C4-2B (cell line): ENCODE measurements around the gene FXYD5.
A peak's percentile ranks its signal among the peaks of the same experiment; 100 is the strongest.

Experiments used
- H3K27ac ChIP-seq: fragments of 450-650 bp; 2 replicates; pipeline ENCODE4 v1.5.1; 2017
- ZFX ChIP-seq: fragments of 450-650 bp; IDR thresholded peaks from 2 replicates; pipeline ENCODE4 v1.6.1; 2017
- TF ChIP-seq, protein P1 (sequence below): fragments of 450-650 bp; conservative IDR thresholded peaks from 2 replicates; pipeline ENCODE4 v1.5.1; 2017; ENCODE audit warnings: mild to moderate bottlenecking

Gene FXYD5

DNA sequence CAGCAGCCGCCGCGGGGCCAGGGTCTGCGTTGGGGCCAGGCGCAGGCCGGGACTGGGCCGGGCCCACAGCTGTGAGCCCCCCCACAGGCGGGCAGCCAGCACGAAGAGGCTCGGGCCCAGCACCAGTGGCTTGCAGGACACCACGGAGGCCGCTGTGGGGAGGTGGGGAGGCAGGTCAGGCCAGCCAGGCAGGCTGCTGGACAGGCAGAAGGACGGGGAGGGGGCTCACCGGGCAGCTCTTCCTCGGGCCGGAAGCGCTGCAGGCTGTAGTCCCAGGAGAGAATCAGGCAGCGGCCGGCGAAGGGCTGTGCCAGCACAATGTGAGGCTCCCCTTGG is 27.9 kb upstream of the FXYD5 start:
- TF ChIP-seq ZFX: no peak
- TF ChIP-seq, protein P1, sequence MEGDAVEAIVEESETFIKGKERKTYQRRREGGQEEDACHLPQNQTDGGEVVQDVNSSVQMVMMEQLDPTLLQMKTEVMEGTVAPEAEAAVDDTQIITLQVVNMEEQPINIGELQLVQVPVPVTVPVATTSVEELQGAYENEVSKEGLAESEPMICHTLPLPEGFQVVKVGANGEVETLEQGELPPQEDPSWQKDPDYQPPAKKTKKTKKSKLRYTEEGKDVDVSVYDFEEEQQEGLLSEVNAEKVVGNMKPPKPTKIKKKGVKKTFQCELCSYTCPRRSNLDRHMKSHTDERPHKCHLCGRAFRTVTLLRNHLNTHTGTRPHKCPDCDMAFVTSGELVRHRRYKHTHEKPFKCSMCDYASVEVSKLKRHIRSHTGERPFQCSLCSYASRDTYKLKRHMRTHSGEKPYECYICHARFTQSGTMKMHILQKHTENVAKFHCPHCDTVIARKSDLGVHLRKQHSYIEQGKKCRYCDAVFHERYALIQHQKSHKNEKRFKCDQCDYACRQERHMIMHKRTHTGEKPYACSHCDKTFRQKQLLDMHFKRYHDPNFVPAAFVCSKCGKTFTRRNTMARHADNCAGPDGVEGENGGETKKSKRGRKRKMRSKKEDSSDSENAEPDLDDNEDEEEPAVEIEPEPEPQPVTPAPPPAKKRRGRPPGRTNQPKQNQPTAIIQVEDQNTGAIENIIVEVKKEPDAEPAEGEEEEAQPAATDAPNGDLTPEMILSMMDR: no peak

DNA sequence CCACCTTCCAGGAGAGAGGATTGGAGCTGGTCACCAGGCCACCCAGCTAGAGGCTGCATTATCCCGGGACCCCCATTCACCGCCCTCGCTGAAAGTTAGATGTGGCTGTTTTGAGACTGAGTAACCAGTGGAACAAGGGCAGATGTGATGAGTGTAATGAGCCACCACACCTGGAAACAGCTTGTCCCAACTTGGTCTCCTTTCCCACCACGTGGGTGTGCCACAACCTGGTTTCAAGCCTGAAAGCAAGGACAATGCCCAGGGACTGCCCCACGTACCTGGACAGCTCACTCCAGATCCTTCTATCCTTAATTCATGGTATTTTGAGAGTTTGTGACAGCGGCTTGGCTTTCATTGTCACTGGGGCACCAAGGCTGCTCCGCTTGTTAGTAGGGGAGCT is 26.7 kb upstream of the FXYD5 start:
- no peak overlapping the region for H3K27ac ChIP-seq
- TF ChIP-seq, protein P1: no peak
- TF ChIP-seq ZFX: no peak

More for the DNA sequence above, 27.9 kb upstream of the FXYD5 start:
- no peak overlapping the region for H3K27ac ChIP-seq

DNA sequence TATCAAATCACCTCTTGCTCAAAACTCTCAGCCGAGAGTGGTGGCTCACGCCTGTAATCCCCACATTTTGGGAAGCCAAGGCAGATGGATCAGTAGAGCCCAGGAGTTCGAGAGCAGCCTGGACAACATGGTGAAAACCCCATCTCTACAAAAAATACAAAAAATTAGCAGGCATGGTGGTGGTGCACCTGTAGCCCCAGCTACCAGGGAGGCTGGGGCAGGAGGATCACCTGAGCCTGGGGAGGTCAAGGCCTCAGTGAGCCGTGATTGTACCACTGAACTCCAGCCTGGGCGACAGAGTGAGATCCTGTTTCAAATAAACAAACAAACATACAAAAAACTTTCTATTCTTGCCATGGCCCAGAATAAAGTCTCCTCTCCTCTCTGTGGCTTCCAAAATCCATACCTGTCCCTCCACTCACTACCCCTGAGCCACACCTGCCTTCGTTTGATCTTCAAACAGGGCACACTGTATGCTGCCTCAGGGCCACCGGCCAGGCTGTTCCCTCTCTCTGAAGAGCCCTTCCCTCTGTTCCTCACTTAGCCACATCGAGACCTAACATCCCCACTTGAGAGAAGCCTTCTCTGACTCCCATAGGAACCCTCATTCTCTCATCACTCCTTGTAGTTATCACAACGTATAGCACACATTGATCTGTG is 26.0 kb upstream of the FXYD5 start:
- no peak overlapping the region for H3K27ac ChIP-seq
- TF ChIP-seq, protein P1: no peak
- TF ChIP-seq ZFX: no peak

DNA sequence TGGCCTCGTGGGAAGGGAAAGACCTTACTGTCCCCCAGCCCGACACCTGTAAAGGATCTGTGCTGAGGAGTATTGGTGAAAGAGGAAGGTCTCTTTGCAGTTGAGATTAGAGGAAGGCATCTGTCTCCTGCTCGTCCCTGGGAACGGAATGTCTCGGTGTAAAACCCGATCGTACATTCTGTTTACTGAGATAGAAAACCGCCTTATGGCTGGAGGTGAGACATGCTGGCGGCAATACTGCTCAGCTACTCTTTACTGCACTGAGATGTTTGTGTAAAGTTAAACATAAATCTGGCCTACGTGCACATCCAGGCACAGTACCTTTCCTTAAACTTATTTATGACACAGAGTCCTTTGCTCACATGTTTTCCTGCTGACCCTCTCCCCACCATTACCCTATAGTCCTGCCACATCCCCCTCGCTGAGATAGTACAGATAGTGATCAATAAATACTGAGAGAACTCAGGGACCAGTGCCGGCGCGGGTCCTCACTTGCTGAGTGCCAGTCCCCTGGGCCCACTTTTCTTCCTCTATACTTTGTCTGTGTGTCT is 24.7 kb upstream of the FXYD5 start:
- peak overlapping the region; percentile 53 for H3K27ac ChIP-seq
- TF ChIP-seq ZFX: peak; percentile 22; the same call in 1 of the 2 replicates

DNA sequence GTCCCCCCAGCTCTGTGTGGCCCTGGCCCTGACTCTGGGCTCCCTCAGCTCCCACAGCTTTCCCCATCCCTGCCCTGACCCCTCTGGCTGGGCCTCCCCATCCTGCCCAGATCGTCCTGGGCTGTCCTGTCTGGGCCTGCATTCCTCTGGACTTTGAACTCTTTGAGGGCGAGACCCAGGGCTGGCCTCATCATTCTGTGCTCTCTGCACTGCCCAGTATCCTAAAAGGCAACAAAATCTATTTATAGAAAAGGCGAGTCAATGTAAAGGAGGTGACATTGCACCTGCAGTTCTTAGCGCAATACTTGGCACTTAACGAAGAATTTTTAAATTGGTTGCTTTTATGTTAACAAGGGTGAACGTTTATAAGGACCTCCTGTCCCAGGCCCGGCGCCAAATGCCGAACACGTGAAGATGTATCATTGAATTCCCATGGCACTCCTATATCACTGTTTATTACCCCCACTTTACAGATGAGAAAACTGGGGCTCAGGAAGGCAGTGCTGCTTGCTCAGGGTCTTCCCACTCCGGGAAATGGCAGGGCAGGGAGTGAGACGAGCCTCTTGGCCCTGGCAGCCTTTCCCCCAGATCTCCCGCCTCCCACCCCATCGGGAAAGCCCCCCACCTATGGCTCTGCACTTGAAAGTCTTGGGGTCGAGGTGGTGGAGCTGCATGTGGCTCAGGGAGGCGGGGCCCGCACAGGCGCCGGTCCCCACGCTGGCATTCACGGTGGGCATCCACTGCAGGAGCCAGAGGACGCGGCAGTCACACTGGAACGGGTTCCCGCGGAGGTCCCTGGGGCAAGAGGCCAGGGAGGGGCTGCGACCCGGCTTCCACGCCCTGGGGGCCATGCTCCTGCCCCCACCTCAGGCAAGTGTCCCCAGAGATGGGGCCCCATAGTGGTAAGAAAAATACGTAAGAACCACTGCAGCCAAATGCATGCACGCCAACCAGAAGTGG is 23.5 kb upstream of the FXYD5 start:
- H3K27ac ChIP-seq: peak overlapping the region; percentile 53
- TF ChIP-seq, protein P1: no peak
- TF ChIP-seq ZFX: no peak

DNA sequence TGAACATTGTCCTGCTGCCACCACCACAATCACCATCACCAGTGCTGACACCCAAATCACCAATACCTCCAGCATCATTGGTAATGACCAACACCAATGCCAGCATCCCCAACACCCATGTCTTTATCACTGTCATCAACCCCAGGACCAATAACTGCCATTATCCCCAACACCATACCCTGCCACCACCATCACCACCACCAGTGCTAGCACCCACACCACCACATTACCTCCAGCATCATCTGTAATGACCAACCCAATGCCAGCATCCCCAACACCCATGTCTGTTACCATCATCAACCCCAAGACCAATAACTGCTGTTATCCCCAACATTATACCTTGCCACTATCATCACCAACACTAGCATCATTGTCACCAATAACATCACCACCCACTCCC is 22.3 kb upstream of the FXYD5 start:
- TF ChIP-seq ZFX: no peak
- TF ChIP-seq, protein P1: no peak
- H3K27ac ChIP-seq: no peak overlapping the region

DNA sequence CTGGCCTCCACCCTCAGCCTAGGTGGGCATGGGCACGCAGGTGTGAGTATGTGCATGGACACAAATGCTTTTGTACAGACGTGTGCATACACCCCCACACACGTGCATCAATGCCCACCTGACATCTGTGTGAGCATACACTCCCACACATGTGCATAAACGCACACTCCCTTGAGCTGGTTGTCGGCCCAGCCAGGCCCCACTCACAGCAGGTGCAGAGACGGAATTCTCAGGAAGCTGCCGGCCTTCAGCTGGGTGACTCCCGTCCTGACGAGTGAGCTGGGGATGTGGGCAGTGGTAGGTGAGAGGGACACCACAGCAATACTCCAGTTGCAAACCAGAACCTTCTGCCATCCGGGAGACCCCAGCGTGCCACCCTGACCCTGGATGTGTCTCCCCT is 20.7 kb upstream of the FXYD5 start:
- H3K27ac ChIP-seq: no peak overlapping the region
- TF ChIP-seq, protein P1: no peak
- TF ChIP-seq ZFX: no peak
